OCI-LY3 (cell line): ENCODE results near the gene DENND1A.

Experiments
- H2AFZ ChIP-seq: fragments of 200-600, 300-600 bp; shearing (Covaris generic); 2 replicates; pipeline ENCODE4 v1.6.0; 2014; ENCODE audit warnings: antibody characterized with exemption, low read depth, low read length
- H3K27ac ChIP-seq: fragments of 200-600, 300-600 bp; sonication (generic); 2 replicates; pipeline ENCODE4 v1.5.1; 2014; ENCODE audit warnings: mild to moderate bottlenecking, low read length, moderate library complexity, mixed read lengths
- H3K27me3 ChIP-seq: fragments of 200-600, 300-600 bp; sonication (generic); 2 replicates; pipeline ENCODE4 v1.6.1; 2014; ENCODE audit warnings: low read depth, low read length, mixed read lengths
- H3K36me3 ChIP-seq: fragments of 200-600, 300-600 bp; sonication (generic); replicated peaks from 2 replicates; pipeline ENCODE3; 2014; ENCODE audit warnings: low read depth, low read length, mixed read lengths
- H3K4me1 ChIP-seq: fragments of 300-600, 200-600 bp; sonication (generic); 2 replicates; pipeline ENCODE4 v1.6.1; 2014; ENCODE audit warnings: low read length, mixed read lengths
- H3K4me2 ChIP-seq: fragments of 200-600, 300-600 bp; sonication (generic); 2 replicates; pipeline ENCODE4 v1.6.1; 2014; ENCODE audit warnings: low read length, mixed read lengths
- H3K4me3 ChIP-seq: fragments of 300-600, 200-600 bp; sonication (generic); 2 replicates; pipeline ENCODE4 v1.5.1; 2014; ENCODE audit warnings: antibody characterized with exemption, mild to moderate bottlenecking, low read length, moderate library complexity
- H3K79me2 ChIP-seq: fragments of 300-600, 200-600 bp; shearing (Covaris generic); 2 replicates; pipeline ENCODE4 v1.6.1; 2014; ENCODE audit warnings: mild to moderate bottlenecking, low read length, mixed read lengths
- H3K9ac ChIP-seq: fragments of 300-600, 200-600 bp; shearing (Covaris generic); 2 replicates; pipeline ENCODE4 v1.6.0; 2014; ENCODE audit warnings: mild to moderate bottlenecking, low read length, moderate library complexity
- H3K9me3 ChIP-seq: fragments of 200-600, 300-600 bp; shearing (Covaris generic); 2 replicates; pipeline ENCODE4 v1.6.1; 2014; ENCODE audit warnings: low read length, mixed read lengths; ENCODE audit not compliant: insufficient read depth
- H4K20me1 ChIP-seq: fragments of 200-600, 300-600 bp; sonication (generic); 2 replicates; pipeline ENCODE4 v1.6.1; 2016; ENCODE audit warnings: low read length, mixed read lengths; ENCODE audit not compliant: insufficient read depth
- CTCF ChIP-seq: fragments of 200-600, 300-600 bp; sonication (generic); IDR thresholded peaks from 2 replicates; pipeline ENCODE4 v1.5.1; 2014; ENCODE audit warnings: antibody characterized with exemption, low read length, low read depth
- EZH2phosphoT487 ChIP-seq: fragments of 200-600 bp; shearing (Covaris generic); IDR thresholded peaks from 2 replicates; pipeline ENCODE4 v1.6.1; 2018; ENCODE audit warnings: antibody characterized with exemption, mixed run types, low read depth

The DENND1A gene

GRCh38 chr9:123361086-123361730 lies 568.7 kb downstream of the DENND1A start:
- Histone ChIP-seq H3K4me3 (no peak overlapping the region), H4K20me1 (no peaks in the 10 kb centered on the region), H3K4me2 (no peak overlapping the region), H3K9ac (no peak overlapping the region), H3K9me3 (no peaks in the 10 kb centered on the region), H2AFZ (no peak overlapping the region), H3K36me3 (no peaks in the 10 kb centered on the region), H3K4me1 (peaks cover 11% of the 10 kb centered on the region), H3K27me3 (no peaks in the 10 kb centered on the region), H3K27ac (no peak overlapping the region), H3K79me2 (no peaks in the 10 kb centered on the region)
- TF ChIP-seq EZH2phosphoT487, result no peak
- no peak for TF ChIP-seq CTCF

GRCh38 chr9:123360161-123361085 lies 569.5 kb downstream of the DENND1A start:
- Histone ChIP-seq H3K9me3 (no peaks in the 10 kb centered on the region), H3K4me2 (peak overlapping the region; percentile 58), H3K9ac (no peak overlapping the region), H3K4me1 (peaks cover 11% of the 10 kb centered on the region), H3K27me3 (no peaks in the 10 kb centered on the region), H3K27ac (no peak overlapping the region), H3K4me3 (0 out of 2 replicates have a peak overlapping the region, but pooled peaks have one; percentile 35), H3K79me2 (no peaks in the 10 kb centered on the region), H4K20me1 (no peaks in the 10 kb centered on the region), H3K36me3 (no peaks in the 10 kb centered on the region), H2AFZ (0 out of 2 replicates have a peak overlapping the region, but pooled peaks have one; percentile 9)
- TF ChIP-seq EZH2phosphoT487 (no peak), CTCF (no peak)

GRCh38 chr9:123359546-123359945 lies 570.4 kb downstream of the DENND1A start:
- TF ChIP-seq CTCF (no peak), EZH2phosphoT487 (no peak)
- no peaks in the 10 kb centered on the region for H4K20me1 ChIP-seq
- H3K9ac ChIP-seq, result no peak overlapping the region
- H3K36me3 ChIP-seq, result no peaks in the 10 kb centered on the region
- H3K79me2 ChIP-seq, result no peaks in the 10 kb centered on the region
- H3K27me3 ChIP-seq, result no peaks in the 10 kb centered on the region
- no peak overlapping the region for H3K4me3 ChIP-seq
- no peak overlapping the region for H3K27ac ChIP-seq
- no peak overlapping the region for H2AFZ ChIP-seq
- no peak overlapping the region; the same call in 1 of the 2 replicates for H3K4me2 ChIP-seq
- H3K4me1 ChIP-seq, result peaks cover 11% of the 10 kb centered on the region
- no peaks in the 10 kb centered on the region for H3K9me3 ChIP-seq

GRCh38 chr9:123359106-123359505 lies 570.8 kb downstream of the DENND1A start:
- Histone ChIP-seq H3K79me2 (no peaks in the 10 kb centered on the region), H3K36me3 (no peaks in the 10 kb centered on the region), H3K27ac (no peak overlapping the region), H2AFZ (no peak overlapping the region), H3K4me2 (no peak overlapping the region), H3K9me3 (no peaks in the 10 kb centered on the region), H4K20me1 (no peaks in the 10 kb centered on the region), H3K4me1 (peaks cover 15% of the 10 kb centered on the region), H3K9ac (no peak overlapping the region), H3K27me3 (no peaks in the 10 kb centered on the region), H3K4me3 (no peak overlapping the region)
- TF ChIP-seq EZH2phosphoT487 (no peak), CTCF (no peak)
